T-helper 17 cell (primary cell): Measurements from ENCODE around the gene MIOS. TPM values are rescaled to one million over a fixed set of nuclear protein-coding genes. Genes with fewer than 3 reads are reported as not detected.

Experiments
- ATAC-seq: fragments of 150-1000 bp; cut with Tn5 transposase; 2 replicates; pipeline ENCODE4 v1.10.0; 2021; ENCODE audit warnings: mild to moderate bottlenecking, moderate library complexity
- DNase-seq, 3 donors: peaks; one replicate each; pipeline versions ENCODE4 v3.0.0 to v3.0.0-alpha.2; 2020 to 2021
- H3K9me3 ChIP-seq: one replicate; pipeline ENCODE4 v1.7.0; 2013; ENCODE audit warnings: low read length, mild to moderate bottlenecking; ENCODE audit not compliant: control insufficient read depth, poor library complexity, severe bottlenecking
- H3K27ac Mint-ChIP-seq: one replicate; pipeline ENCODE4 v1.8.0; 2022; ENCODE audit warnings: mild to moderate bottlenecking, moderate library complexity, mixed read lengths
- H3K27me3 Mint-ChIP-seq: one replicate; pipeline ENCODE4 v1.8.0; 2022; ENCODE audit warnings: mixed read lengths
- H3K36me3 Mint-ChIP-seq: one replicate; pipeline ENCODE4 v1.8.0; 2022; ENCODE audit warnings: low read depth, mixed read lengths
- H3K4me1 Mint-ChIP-seq: one replicate; pipeline ENCODE4 v1.8.0; 2022; ENCODE audit warnings: mild to moderate bottlenecking, mixed read lengths
- H3K4me3 Mint-ChIP-seq: one replicate; pipeline ENCODE4 v1.8.0; 2022; ENCODE audit warnings: mild to moderate bottlenecking, moderate library complexity, mixed read lengths
- total RNA-seq, 4 donors: library from RNA in 2 of 4; stranded (reverse) in 2 of 4; gene quantifications; one replicate each; pipeline ENCODE4 v1.2.3 and lab custom pipeline; 2022 to 2026

MIOS gene
- total RNA-seq, 2 donors from 2014 or later, result 26.1 to 29.2 TPM

- Mint-ChIP-seq H3K36me3 (peaks cover under 1% of the 10 kb centered on the region), H3K27ac (no peak overlapping the region), H3K4me3 (no peak overlapping the region), H3K4me1 (peaks cover 6% of the 10 kb centered on the region), H3K27me3 (no peaks in the 10 kb centered on the region)
- no peaks in the 10 kb centered on the region for H3K9me3 ChIP-seq
- DNase-seq (no peak), ATAC-seq (no peak)
Observed at GRCh38 chr7:7617550-7617949, 50.9 kb downstream of the MIOS start.

GRCh38 chr7:7618410-7618809 lies 51.7 kb downstream of the MIOS start:
- Mint-ChIP-seq H3K4me3 (no peak overlapping the region), H3K27me3 (no peaks in the 10 kb centered on the region), H3K36me3 (no peaks in the 10 kb centered on the region), H3K4me1 (peaks cover 6% of the 10 kb centered on the region), H3K27ac (no peak overlapping the region)
- DNase-seq, result no peak
- no peak for ATAC-seq
- H3K9me3 ChIP-seq, result no peaks in the 10 kb centered on the region

- peaks cover 5% of the 10 kb centered on the region for H3K27me3 Mint-ChIP-seq
- DNase-seq (no peak), ATAC-seq (no peak)
- H3K4me3 Mint-ChIP-seq, result no peak overlapping the region
- H3K4me1 Mint-ChIP-seq, result peaks cover 5% of the 10 kb centered on the region
- H3K9me3 ChIP-seq, result no peaks in the 10 kb centered on the region
- no peak overlapping the region for H3K27ac Mint-ChIP-seq
- no peaks in the 10 kb centered on the region for H3K36me3 Mint-ChIP-seq
Observed at GRCh38 chr7:7620236-7620635, 53.6 kb downstream of the MIOS start.

- no peak overlapping the region for H3K4me3 Mint-ChIP-seq
- ATAC-seq (no peak), DNase-seq (no peak)
- H3K36me3 Mint-ChIP-seq, result no peaks in the 10 kb centered on the region
- H3K4me1 Mint-ChIP-seq, result peaks cover 4% of the 10 kb centered on the region
- H3K27ac Mint-ChIP-seq, result no peak overlapping the region
- H3K27me3 Mint-ChIP-seq, result peaks cover 5% of the 10 kb centered on the region
- no peaks in the 10 kb centered on the region for H3K9me3 ChIP-seq
Observed at GRCh38 chr7:7620644-7621210, 54.0 kb downstream of the MIOS start.

GRCh38 chr7:7628476-7628875 lies 61.8 kb downstream of the MIOS start:
- Mint-ChIP-seq H3K4me3 (no peak overlapping the region), H3K27me3 (peaks cover 11% of the 10 kb centered on the region), H3K4me1 (no peaks in the 10 kb centered on the region), H3K36me3 (peaks cover 2% of the 10 kb centered on the region), H3K27ac (no peak overlapping the region)
- no peaks in the 10 kb centered on the region for H3K9me3 ChIP-seq
- no peak for ATAC-seq
- DNase-seq, result no peak

GRCh38 chr7:7630626-7631329 lies 64.1 kb downstream of the MIOS start:
- ATAC-seq, result no peak
- Mint-ChIP-seq H3K27me3 (peaks cover 6% of the 10 kb centered on the region), H3K4me1 (no peaks in the 10 kb centered on the region), H3K36me3 (peaks cover 2% of the 10 kb centered on the region), H3K4me3 (no peak overlapping the region), H3K27ac (no peak overlapping the region)
- H3K9me3 ChIP-seq, result no peaks in the 10 kb centered on the region
- no peak for DNase-seq

GRCh38 chr7:7639421-7639820 lies 72.7 kb downstream of the MIOS start:
- no peak for ATAC-seq
- H3K4me3 Mint-ChIP-seq, result peak overlapping the region; percentile 96
- peak overlapping the region; percentile 99 for H3K27ac Mint-ChIP-seq
- H3K4me1 Mint-ChIP-seq, result peaks cover 36% of the 10 kb centered on the region
- DNase-seq, result no peak
- H3K27me3 Mint-ChIP-seq, result no peaks in the 10 kb centered on the region
- no peaks in the 10 kb centered on the region for H3K9me3 ChIP-seq
- H3K36me3 Mint-ChIP-seq, result peaks cover 3% of the 10 kb centered on the region

- Mint-ChIP-seq H3K27me3 (no peaks in the 10 kb centered on the region), H3K4me1 (peaks cover 38% of the 10 kb centered on the region), H3K4me3 (peak overlapping the region; percentile 96), H3K27ac (peak overlapping the region; percentile 99), H3K36me3 (peaks cover 3% of the 10 kb centered on the region)
- H3K9me3 ChIP-seq, result no peaks in the 10 kb centered on the region
- DNase-seq (peak in 2 of 3 donors; percentile 33 to 34), ATAC-seq (peak; percentile 48)
Observed at GRCh38 chr7:7639847-7640220, 73.2 kb downstream of the MIOS start.

- DNase-seq, result peak; percentile 91 to 97 (median 93)
- H3K9me3 ChIP-seq, result no peaks in the 10 kb centered on the region
- Mint-ChIP-seq H3K27ac (peak within 1 kb of the TSS; percentile 99), H3K27me3 (no peaks in the 10 kb centered on the region), H3K36me3 (peaks cover 3% of the 10 kb centered on the region), H3K4me1 (peaks cover 41% of the 10 kb centered on the region), H3K4me3 (peak within 1 kb of the TSS; percentile 96)
- ATAC-seq, result peak; percentile 91
Observed at GRCh38 chr7:7640221-7641128, 73.8 kb downstream of the MIOS start, which contains the start of gene UMAD1. Gene UMAD1, plus strand, starts transcription at chr7:7640752. Its CDS starts 32,620 bp downstream, at chr7:7673372.

GRCh38 chr7:7641129-7641663 lies 74.5 kb downstream of the MIOS start:
- Mint-ChIP-seq H3K27ac (peak overlapping the region; percentile 99), H3K27me3 (no peaks in the 10 kb centered on the region), H3K36me3 (peaks cover 4% of the 10 kb centered on the region), H3K4me3 (peak overlapping the region; percentile 96), H3K4me1 (peaks cover 45% of the 10 kb centered on the region)
- peak; percentile 19 for ATAC-seq
- no peak for DNase-seq
- no peaks in the 10 kb centered on the region for H3K9me3 ChIP-seq

GRCh38 chr7:7642081-7642480 lies 75.4 kb downstream of the MIOS start:
- Mint-ChIP-seq H3K27ac (no peak overlapping the region), H3K4me3 (peak overlapping the region; percentile 96), H3K27me3 (no peaks in the 10 kb centered on the region), H3K36me3 (peaks cover 4% of the 10 kb centered on the region), H3K4me1 (peaks cover 49% of the 10 kb centered on the region)
- ATAC-seq, result no peak
- no peaks in the 10 kb centered on the region for H3K9me3 ChIP-seq
- DNase-seq, result no peak

- no peak overlapping the region for H3K4me3 Mint-ChIP-seq
- no peaks in the 10 kb centered on the region for H3K27me3 Mint-ChIP-seq
- DNase-seq, result no peak
- peaks cover 7% of the 10 kb centered on the region for H3K36me3 Mint-ChIP-seq
- H3K4me1 Mint-ChIP-seq, result peaks cover 46% of the 10 kb centered on the region
- ATAC-seq, result no peak
- H3K27ac Mint-ChIP-seq, result no peak overlapping the region
- no peaks in the 10 kb centered on the region for H3K9me3 ChIP-seq
Observed at GRCh38 chr7:7647495-7648036, 80.9 kb downstream of the MIOS start.
